ENCODE data around the gene SF3A1. TPM values are rescaled to one million over a fixed set of nuclear protein-coding genes. Genes with fewer than 3 reads are reported as not detected.

Gene SF3A1
- total RNA-seq, 1 experiment from 2014 or later = 182 TPM

DNA sequence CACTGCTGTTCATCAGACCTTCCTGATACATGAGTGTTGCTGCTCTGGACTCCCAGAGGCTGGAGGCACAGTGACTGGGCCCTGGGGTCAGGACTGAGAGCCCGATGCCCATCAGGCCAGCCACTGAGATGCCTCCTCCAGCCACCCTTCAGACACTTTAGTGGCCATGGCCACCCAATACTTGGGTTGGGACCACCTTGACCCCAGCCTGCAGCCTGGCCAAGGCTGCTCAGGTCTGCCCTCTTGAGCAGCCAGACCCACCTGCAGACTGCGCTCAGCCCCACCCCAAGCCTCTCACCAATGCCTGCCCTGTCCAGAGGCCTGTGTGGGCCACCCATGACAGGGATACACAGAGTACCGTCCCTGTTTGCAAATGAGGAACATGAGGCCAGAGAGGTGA, 26.4 kb upstream of the SF3A1 start:
- no peak overlapping the region for H3K4me3 ChIP-seq (ENCODE audit: low read depth, low read length)
- ChIA-PET CTCF (interaction anchor here (1.4 kb wide), 1 partner anchor 95 kb away, joined by 12 read pairs; no protein-coding TSS in a partner anchor), POLR2A (no interaction called here)
- Mint-ChIP-seq H3K27ac (ENCODE audit: unreplicated experiment) (no peak overlapping the region), H3K36me3 (ENCODE audit: insufficient read depth, unreplicated experiment) (peaks cover 6% of the 10 kb centered on the region), H3K9me3 (ENCODE audit: unreplicated experiment) (no peaks in the 10 kb centered on the region), H3K4me3 (ENCODE audit: unreplicated experiment) (no peak overlapping the region), H3K27me3 (ENCODE audit: insufficient read depth, unreplicated experiment) (no peaks in the 10 kb centered on the region), H3K4me1 (ENCODE audit: low read depth, unreplicated experiment) (no peaks in the 10 kb centered on the region)
- intact Hi-C loops (cut with micrococcal nuclease; ENCODE audit: unreplicated experiment) = no loop called here
- no peak for DNase-seq
- no TSS peak for BruUV-seq (replicated peaks)
- H3K27me3 ChIP-seq (replicated peaks; ENCODE audit: control insufficient read depth, insufficient read depth, low read length) = no peaks in the 10 kb centered on the region
- H3K36me3 ChIP-seq (ENCODE audit: control insufficient read depth, insufficient read depth, low read length) = no peaks in the 10 kb centered on the region
- no peak for TF ChIP-seq CTCF (IDR thresholded peaks at IDR 0.05; ENCODE audit: insufficient read depth in 1 of 2, low read depth in 1 of 2, low read length in 1 of 2, severe bottlenecking in 1 of 2, unreplicated experiment in 1 of 2)
- no peaks in the 10 kb centered on the region for H3K9me3 ChIP-seq
- H3K4me1 ChIP-seq = 0 out of 2 replicates have a peak, but pooled peaks cover 4% of the 10 kb centered on the region

- H3K4me1 Mint-ChIP-seq (ENCODE audit: low read depth, unreplicated experiment) = no peaks in the 10 kb centered on the region
- ChIA-PET POLR2A (interaction anchor here (0.6 kb wide), 1 partner anchor 11 kb away, joined by 5 read pairs; no protein-coding TSS in a partner anchor), CTCF (interaction anchor here (1.4 kb wide), 1 partner anchor 94 kb away, joined by 12 read pairs; no protein-coding TSS in a partner anchor)
- Histone ChIP-seq H3K36me3 (ENCODE audit: control insufficient read depth, insufficient read depth, low read length) (no peaks in the 10 kb centered on the region), H3K27me3 (replicated peaks; ENCODE audit: control insufficient read depth, insufficient read depth, low read length) (no peaks in the 10 kb centered on the region), H3K4me1 (0 out of 2 replicates have a peak, but pooled peaks cover 4% of the 10 kb centered on the region), H3K9me3 (no peaks in the 10 kb centered on the region), H3K4me3 (ENCODE audit: low read depth, low read length) (no peak overlapping the region)
- no peaks in the 10 kb centered on the region for H3K9me3 Mint-ChIP-seq (ENCODE audit: unreplicated experiment)
- no peak overlapping the region for H3K4me3 Mint-ChIP-seq (ENCODE audit: unreplicated experiment)
- no peak for DNase-seq
- peaks cover 6% of the 10 kb centered on the region for H3K36me3 Mint-ChIP-seq (ENCODE audit: insufficient read depth, unreplicated experiment)
- no peak for TF ChIP-seq CTCF (IDR thresholded peaks at IDR 0.05; ENCODE audit: insufficient read depth in 1 of 2, low read depth in 1 of 2, low read length in 1 of 2, severe bottlenecking in 1 of 2, unreplicated experiment in 1 of 2)
- BruUV-seq (replicated peaks) = no TSS peak
- intact Hi-C loops (cut with micrococcal nuclease; ENCODE audit: unreplicated experiment) = no loop called here
- H3K27me3 Mint-ChIP-seq (ENCODE audit: insufficient read depth, unreplicated experiment) = no peaks in the 10 kb centered on the region
- H3K27ac Mint-ChIP-seq (ENCODE audit: unreplicated experiment) = no peak overlapping the region
Measured at GRCh38 chr22:30382340-30382739, 25.6 kb upstream of the SF3A1 start.

GRCh38 chr22:30381264-30381663, 24.6 kb upstream of the SF3A1 start:
- POLR2A ChIA-PET = no interaction called here
- H3K36me3 Mint-ChIP-seq (ENCODE audit: insufficient read depth, unreplicated experiment) = peaks cover 10% of the 10 kb centered on the region
- Histone ChIP-seq H3K9me3 (no peaks in the 10 kb centered on the region), H3K4me3 (ENCODE audit: low read depth, low read length) (no peak overlapping the region), H3K4me1 (0 out of 2 replicates have a peak, but pooled peaks cover 4% of the 10 kb centered on the region), H3K27me3 (replicated peaks; ENCODE audit: control insufficient read depth, insufficient read depth, low read length) (no peaks in the 10 kb centered on the region), H3K36me3 (ENCODE audit: control insufficient read depth, insufficient read depth, low read length) (no peaks in the 10 kb centered on the region)
- no peaks in the 10 kb centered on the region for H3K4me1 Mint-ChIP-seq (ENCODE audit: low read depth, unreplicated experiment)
- H3K9me3 Mint-ChIP-seq (ENCODE audit: unreplicated experiment) = no peaks in the 10 kb centered on the region
- CTCF ChIA-PET = no interaction called here
- intact Hi-C loops (cut with micrococcal nuclease; ENCODE audit: unreplicated experiment) = no loop called here
- H3K4me3 Mint-ChIP-seq (ENCODE audit: unreplicated experiment) = no peak overlapping the region
- H3K27ac Mint-ChIP-seq (ENCODE audit: unreplicated experiment) = no peak overlapping the region
- DNase-seq = no peak
- H3K27me3 Mint-ChIP-seq (ENCODE audit: insufficient read depth, unreplicated experiment) = no peaks in the 10 kb centered on the region
- no peak for TF ChIP-seq CTCF (IDR thresholded peaks at IDR 0.05; ENCODE audit: insufficient read depth in 1 of 2, low read depth in 1 of 2, low read length in 1 of 2, severe bottlenecking in 1 of 2, unreplicated experiment in 1 of 2)
- no TSS peak for BruUV-seq (replicated peaks)

Data from Caco-2 (cell line).